CD4-positive, alpha-beta T cell treated with Interleukin-4 for 1 hour (primary cell): ENCODE results near the gene BCL3.
"Not testable (repeated sequence)": the region's sequence is repeated elsewhere in the genome, so short reads cannot be mapped to it uniquely, and the experiment has no call there.

Experiments
- DNase-seq, 2 donors: peaks; one replicate each; pipeline ENCODE4 v3.0.0-alpha.2; 2020 to 2022

The BCL3 gene

DNA sequence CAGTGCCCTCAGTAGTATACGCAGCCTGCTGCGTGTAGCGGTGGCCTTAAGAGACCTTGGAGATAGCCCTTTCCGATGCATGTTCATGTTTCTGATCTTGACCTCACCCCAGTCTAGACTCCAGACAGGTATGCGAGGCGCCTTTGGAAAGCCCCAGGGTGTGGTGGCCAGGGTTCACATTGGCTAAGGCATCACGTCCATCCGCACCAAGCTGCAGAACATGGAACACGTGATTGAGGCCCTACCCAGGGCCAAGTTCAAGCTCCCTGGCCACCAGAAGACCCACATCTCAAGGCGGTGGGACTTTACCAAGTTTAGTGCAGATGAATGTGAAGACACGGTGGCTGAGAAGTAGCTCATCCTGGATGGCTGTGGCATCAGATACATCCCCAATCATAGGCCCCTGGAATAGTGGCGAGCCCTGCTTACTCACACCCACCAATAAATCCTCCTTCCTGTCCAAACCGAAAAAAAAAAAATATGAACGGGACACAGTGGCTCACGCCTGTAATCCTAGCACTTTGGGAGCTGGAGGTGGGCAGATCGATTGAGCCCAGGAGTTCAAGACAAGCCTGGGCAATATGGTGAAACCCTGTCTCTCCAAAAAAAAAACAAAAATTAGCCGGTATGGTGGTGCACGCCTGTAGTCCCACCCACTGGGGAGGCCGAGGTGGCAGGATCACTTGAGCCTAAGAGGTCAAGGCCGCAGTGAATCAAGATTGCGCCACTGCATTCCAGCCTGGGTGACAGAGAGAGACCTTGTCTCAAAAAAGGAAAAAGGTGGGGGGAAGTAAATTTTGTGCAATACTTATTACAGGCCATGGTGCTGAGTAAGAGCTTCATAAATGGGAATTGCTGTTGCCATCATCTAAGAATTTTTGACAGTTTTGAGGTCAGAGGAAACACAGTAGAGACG is 16.8 kb downstream of the BCL3 start:
- DNase-seq = peak in 1 of 2 donors; percentile 69

GRCh38 chr19:44765949-44766335 is 17.4 kb downstream of the BCL3 start:
- no peak for DNase-seq

DNA sequence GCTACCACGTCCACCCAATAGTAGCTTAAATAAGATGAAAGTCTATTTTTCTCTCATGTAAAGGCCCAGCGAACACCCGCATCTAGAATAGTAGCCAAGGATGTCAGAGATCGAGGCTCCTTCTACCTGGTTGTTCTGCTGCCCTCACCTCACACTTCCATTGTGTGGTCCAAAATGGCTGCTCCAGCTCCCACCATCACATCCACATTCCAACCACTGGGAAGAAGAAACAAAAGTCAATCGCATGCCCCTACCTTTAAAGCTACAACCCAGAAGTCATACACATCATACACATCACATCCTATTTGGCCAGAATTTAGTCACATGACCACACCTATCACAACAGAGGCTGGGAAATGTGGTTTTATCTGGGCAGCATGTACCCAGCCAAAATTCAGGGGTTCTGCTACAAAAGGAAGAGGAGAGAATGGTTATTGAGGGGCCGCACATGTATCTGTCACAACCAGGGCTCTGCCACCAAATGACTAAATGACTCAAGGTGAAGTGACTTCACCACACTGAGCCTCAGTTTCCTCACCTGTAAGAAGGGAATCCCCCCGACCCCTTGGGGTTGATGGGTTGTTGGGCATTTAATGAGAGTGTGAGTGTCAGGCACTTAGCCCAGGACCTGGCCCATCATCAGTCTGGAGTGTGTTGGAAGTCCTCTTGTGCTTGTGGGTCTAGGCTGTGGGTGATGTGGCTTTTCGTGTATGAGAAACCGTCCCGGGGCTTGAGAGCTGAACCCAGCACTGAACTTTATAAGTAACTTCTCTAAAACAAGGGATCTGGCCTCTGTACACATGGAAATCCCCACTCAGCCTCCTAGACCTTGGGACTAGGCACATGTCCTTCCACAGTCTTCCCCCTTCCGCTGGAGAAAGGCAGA is 19.0 kb downstream of the BCL3 start:
- DNase-seq = peak in 1 of 2 donors; percentile 31

DNA sequence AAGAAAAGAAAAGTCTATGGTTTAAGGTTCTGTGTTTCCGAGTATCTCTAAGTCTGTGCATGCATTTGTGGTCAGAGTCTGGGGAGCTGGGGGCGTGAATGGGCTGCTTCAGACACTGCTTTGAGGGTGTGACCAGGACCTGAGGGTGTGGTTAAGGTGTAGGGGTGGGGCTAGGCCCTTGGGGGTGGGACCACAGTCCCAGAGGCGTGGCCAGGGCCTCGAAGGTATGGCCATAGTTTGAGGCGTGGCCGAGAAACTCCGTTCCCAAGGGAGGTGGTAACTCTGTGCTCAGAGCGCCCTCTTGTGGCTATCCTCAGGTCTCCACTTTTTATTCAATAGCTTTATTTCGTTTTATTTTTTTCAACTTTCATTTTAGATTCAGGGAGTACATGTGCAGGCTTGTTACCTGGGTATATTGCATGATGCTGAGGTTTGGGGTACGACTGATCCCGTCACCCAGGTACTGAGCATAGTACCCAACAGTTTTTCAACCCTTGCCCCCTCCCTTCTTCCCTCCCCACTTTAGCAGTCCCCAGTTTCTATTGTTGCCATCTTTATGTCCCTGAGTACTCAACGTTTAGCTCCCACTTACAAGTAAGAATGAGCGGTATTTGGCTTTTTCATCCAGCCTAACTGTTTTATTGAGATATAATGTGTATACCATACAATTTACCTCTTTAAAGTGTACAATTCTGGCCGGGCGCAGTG is 22.2 kb downstream of the BCL3 start:
- peak; percentile 98 to 99 for DNase-seq

DNA sequence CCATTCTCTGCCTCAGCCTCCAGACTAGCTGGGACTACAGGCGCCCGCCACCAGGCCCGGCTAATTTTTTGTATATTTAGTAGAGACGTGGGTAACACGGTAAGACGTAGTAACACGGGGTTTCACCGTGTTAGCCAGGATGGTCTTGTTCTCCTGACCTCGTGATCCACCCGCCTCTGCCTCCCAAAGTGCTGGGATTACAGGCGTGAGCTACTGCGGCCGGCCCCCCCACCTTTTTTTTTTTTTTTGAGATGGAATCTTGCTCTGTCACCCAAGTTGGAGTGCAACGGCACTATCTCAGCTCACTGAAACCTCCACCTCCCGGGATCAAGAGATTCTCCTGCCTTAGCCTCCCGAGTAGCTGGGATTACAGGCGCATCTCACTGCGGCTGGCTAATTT is 23.6 kb downstream of the BCL3 start:
- not testable (repeated sequence) for DNase-seq

DNA sequence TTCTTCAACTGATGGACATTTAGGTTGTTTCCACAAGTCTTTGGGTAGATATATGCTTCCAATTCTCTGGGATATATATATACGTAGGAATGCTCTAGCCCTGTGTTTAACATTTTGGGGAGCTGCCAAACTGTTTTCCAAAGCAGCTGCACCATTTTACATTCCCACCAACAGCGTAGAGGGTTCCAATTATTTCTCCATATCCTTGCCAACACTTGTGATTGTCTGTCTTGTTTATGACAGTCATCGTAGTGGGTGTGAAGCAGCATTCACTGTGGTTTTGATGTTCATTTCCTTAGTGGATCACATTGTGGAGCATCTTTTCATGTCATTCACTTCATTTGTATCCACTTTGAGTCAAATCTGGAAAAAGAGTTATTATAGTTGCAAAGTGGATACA is 24.5 kb downstream of the BCL3 start:
- no peak for DNase-seq

- no peak for DNase-seq
These were observed 27.2 kb downstream of the BCL3 start for GRCh38 chr19:44775676-44776240.

GRCh38 chr19:44776402-44777096 is 28.0 kb downstream of the BCL3 start:
- no peak for DNase-seq

DNA sequence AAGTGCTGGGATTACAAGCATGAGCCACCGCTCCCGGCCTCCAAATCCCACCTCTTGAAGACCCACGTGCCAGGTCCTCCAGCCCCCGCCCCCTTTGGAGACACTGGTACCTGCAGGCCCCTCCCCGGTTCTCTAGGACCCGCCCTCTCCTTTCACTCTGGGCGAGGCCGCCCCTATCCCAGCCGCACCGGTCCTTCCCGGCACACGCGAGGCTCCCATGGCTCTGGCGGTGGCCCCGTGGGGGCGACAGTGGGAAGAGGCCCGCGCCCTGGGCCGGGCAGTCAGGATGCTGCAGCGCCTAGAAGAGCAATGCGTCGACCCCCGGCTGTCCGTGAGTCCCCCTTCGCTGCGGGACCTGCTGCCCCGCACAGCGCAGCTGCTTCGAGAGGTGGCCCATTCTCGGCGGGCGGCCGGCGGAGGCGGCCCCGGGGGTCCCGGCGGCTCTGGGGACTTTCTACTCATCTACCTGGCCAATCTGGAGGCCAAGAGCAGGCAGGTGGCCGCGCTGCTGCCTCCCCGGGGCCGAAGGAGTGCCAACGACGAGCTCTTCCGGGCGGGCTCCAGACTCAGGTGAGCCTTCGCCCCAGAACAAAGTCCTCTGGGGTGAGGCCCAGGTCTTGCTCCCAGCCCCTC is 29.3 kb downstream of the BCL3 start, which contains the start of gene CBLC:
Gene CBLC, plus strand, starts transcription at position 176 of the 633 bp plus-strand sequence. Its CDS starts 42 bp downstream, at position 218.
- no peak for DNase-seq

GRCh38 chr19:44779150-44779549 is 30.6 kb downstream of the BCL3 start:
- no peak for DNase-seq

- DNase-seq = not testable (repeated sequence)
These were observed 33.2 kb downstream of the BCL3 start for GRCh38 chr19:44781694-44782093.

DNA sequence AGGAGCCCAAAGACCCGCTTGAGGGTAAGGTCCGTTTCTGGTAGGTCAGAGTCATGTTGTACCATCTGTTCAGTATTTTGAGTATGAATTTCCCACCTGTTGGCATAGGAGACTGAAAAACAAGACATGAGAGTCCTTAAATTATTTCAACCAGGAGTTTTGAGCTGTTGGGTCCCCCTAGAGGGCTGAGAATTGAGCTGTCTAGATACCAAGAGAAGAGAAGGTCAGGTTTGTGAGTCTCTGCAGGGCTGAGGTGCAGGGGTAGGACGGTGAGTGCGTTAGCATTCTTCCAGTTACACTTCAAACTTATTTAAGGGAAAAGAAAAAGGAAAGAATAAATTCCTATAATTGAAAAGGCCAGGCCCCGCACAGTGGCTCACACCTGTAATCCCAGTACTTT is 34.2 kb downstream of the BCL3 start:
- DNase-seq = no peak

DNA sequence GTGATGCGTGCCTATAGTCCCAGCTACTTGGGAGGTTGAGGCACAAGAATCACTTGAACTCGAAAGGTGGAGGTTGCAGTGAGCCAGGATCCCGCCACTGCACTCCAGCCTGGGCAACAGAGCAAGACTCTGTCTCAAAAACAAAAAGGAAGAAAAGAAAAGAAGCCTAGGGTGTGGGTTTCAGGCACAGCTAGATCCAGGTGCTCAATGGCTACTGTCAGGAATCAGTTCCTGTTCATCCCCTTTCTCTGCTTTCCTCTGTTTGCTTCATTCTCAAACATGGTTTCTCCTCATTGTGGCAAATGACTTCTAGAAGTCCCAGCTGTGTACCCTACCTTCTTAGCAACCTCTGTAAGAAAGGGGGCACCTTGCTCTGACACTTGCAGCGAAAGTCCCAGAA is 35.0 kb downstream of the BCL3 start:
- no peak for DNase-seq

- no peak for DNase-seq
These were observed 36.8 kb downstream of the BCL3 start for GRCh38 chr19:44785271-44785670.

GRCh38 chr19:44785993-44786392 is 37.5 kb downstream of the BCL3 start:
- no peak for DNase-seq

GRCh38 chr19:44788971-44789370 is 40.5 kb downstream of the BCL3 start:
- no peak for DNase-seq

DNA sequence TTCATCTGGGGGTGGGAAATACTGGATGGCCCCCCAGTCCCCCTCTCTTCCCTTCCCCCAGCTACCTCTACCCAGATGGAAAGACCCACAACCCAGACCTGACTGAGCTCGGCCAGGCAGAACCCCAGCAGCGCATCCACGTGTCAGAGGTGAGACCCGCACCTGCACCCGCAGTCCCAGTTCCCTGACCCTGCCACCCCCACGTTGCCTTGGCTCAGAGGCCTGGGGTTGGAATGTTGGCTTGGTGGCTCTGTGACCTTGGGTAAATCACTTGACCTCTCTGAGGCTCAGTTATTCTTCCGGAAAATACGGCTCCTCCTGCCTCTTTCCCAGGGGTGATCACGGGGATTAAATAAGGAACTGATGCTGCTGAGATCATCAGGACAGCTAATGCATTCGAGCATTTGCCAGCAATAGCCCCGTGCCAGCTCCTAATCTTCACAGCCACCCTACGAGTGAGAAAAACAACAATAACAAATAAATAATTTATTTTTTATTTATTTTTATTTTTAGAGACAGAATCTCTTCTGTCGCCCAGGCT is 41.5 kb downstream of the BCL3 start:
- DNase-seq = no peak

- DNase-seq = no peak
These were observed 43.8 kb downstream of the BCL3 start for GRCh38 chr19:44792281-44792680.

GRCh38 chr19:44794610-44795009 is 46.1 kb downstream of the BCL3 start:
- DNase-seq = no peak

GRCh38 chr19:44795398-44795987 is 47.0 kb downstream of the BCL3 start:
- no peak for DNase-seq

- DNase-seq = no peak
These were observed 48.2 kb downstream of the BCL3 start for GRCh38 chr19:44796701-44797115.
